ENCODE data around the gene C1QTNF3.

- TF ChIP-seq CTCF (IDR thresholded peaks at IDR 0.05) (no peak), POLR2AphosphoS5 (IDR thresholded peaks at IDR 0.05) (no peak), POLR2A (IDR thresholded peaks at IDR 0.05) (no peak)
These were observed 5.0 kb upstream of the C1QTNF3 start for GRCh38 chr5:34047774-34048572.
